Stimulated activated CD8-positive, alpha-beta memory T cell treated with anti-CD3 and anti-CD28 coated beads, Interleukin-7, amount 100 ng/mL, for 24 hours (primary cell): Measurements from ENCODE around the gene GLCE.
"Not testable (repeated sequence)": the region's sequence is repeated elsewhere in the genome, so short reads cannot be mapped to it uniquely, and the experiment has no call there.

Source experiments
- DNase-seq: peaks from one replicate; pipeline ENCODE4 v3.0.0-alpha.2; 2020; ENCODE audit warnings: low read depth

Gene GLCE

GRCh38 chr15:69135499-69135898 is 24.9 kb upstream of the GLCE start:
- DNase-seq: no peak

DNA sequence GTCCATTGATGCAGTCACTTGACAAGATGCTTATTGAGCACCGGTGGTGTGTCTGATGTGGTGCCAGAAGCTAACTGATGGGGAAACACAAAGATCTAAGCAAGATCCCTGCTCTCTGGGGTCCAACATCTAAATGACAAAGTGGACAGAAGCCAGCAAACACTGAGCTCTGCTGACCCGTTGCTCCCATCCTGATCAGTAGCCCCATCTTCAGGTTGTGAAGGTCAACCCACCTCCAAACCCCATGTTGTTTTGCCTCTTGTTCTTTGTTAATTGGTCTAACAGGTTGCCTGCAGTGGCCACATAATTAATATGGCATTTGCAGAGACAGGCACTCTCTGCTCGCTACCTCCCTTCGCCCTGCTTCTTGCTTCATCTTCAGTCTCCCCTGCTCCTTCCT is 21.5 kb upstream of the GLCE start:
- no peak for DNase-seq

- no peak for DNase-seq
Observed at GRCh38 chr15:69140306-69140705, 20.1 kb upstream of the GLCE start.

GRCh38 chr15:69141286-69141701 is 19.1 kb upstream of the GLCE start:
- no peak for DNase-seq

DNA sequence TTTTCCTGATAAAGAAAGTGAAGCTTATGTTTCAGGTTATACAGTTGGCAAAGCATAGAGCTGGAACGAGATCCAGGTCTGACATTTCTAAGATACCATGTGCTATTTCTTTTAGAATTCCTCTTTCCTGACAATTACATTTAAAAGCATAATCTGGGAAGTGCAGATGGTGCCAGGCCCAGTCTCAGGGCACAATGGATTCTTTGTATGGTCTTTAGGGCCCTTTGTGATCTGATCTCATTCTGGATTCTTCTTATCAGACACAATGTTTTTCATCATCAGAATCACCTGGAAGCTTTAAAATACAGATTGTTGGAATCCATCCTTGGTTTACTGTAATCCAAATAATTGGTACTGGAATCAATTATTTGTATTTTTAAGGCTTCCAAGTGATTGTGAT is 18.6 kb upstream of the GLCE start:
- no peak for DNase-seq

DNA sequence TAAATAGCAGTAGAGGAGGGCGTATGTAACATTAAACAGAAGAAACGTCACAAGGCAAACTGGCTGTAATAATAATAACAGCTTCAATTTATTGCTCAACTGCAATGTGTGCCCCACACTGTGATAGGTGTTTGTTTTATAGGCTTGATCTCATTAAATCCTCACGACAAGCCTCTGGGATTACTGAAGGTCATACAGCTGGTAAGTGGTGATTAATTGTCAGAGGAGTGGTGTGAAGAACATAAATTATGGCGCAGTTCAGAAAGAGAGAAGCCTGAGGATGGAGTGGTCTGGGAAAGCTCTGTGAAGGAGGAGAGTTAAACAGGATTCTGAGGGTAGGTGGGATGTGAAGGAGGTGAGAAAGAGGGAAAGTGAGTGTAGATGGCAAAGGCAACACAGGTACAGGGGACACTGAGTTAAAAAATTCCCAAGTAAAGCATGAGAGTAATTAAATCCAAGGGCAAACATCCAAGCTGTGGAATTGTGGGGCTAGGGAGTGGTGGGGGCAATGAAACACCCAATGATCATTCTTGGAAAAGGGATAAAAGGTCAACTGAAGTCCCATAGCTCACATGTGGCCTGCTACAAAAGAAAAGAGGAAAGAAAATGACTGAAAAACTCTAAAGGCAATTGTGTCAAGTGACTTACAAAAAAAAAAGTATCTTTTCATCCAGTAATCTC is 16.5 kb upstream of the GLCE start:
- no peak for DNase-seq

DNA sequence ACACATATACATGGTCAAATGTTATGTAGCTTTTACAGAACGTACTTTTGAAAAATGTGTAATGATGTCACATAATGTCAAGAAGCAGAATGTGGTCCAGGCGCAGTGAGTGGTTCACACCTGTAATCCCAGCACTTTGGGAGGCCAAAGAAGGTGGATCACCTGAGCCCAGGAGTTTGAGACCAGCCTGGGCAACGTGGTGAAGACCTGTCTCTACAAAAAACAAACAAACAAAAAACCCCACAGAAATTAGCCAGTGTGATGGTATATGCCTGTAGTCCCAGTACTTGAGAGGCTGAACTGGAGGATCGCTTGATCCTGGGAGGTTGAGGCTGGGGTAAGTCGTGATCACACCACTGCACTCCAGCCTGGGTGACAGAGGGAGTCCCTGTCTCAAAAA is 15.9 kb upstream of the GLCE start:
- DNase-seq: no peak

- DNase-seq: no peak
Observed at GRCh38 chr15:69145149-69145693, 15.2 kb upstream of the GLCE start.

GRCh38 chr15:69145694-69146492 is 14.5 kb upstream of the GLCE start:
- DNase-seq: no peak

DNA sequence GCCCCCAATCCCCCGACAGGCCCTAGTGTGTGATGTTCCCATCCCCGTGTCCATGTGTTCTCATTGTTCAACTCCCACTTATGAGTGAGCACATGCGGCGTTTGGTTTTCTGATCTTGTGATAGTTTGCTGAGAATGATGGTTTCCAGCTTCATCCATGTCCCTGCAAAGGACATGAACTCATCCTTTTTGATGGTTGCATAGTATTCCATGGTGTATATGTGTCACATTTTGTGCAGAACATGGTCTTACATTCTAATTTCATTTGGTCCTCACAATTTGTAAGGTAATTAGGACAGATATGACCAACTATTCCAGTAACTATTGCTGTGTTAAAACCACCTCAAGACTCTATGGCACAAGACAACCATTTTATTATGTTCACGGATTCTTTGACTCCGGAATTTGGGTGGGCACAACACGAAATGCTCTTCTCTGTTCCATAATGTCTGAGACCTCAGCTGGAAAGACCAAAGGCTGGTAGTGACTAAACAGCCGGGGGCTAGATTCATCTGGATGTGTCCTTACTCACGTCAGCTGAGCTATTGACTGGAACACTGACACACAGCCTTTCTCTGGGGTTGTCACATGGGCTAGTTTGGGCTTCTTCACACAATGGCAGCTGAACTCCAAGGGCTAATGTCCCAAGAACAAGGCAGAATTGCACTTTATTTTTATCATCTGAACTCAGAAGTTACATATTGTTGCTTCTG is 13.6 kb upstream of the GLCE start:
- DNase-seq: no peak

GRCh38 chr15:69148465-69148864 is 12.0 kb upstream of the GLCE start:
- no peak for DNase-seq

DNA sequence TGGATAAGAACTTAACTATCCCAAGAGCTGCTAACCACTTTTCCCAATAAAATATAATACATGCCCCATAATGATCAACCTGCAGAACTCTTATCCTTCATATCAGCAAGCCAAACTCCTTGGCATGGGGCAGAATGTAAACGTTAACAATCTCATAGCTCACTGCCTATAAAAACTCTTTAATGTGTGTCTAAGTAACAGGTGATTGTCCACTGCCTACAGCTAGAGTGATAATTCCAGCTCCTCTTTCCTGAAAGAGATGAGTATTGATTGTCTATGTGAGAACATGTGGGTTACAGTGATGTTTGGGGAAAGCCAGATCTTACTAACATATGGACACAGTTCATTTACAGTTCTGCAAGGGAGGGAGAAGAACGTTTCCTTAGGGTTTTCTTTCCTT is 11.3 kb upstream of the GLCE start:
- DNase-seq: no peak

GRCh38 chr15:69149803-69150202 is 10.6 kb upstream of the GLCE start:
- no peak for DNase-seq

- DNase-seq: no peak
Observed at GRCh38 chr15:69150336-69150735, 10.1 kb upstream of the GLCE start.

- DNase-seq: no peak
Observed at GRCh38 chr15:69150841-69151240, 9.6 kb upstream of the GLCE start.

GRCh38 chr15:69153046-69153445 is 7.4 kb upstream of the GLCE start:
- no peak for DNase-seq

- DNase-seq: not testable (repeated sequence)
Observed at GRCh38 chr15:69153587-69153986, 6.8 kb upstream of the GLCE start.

DNA sequence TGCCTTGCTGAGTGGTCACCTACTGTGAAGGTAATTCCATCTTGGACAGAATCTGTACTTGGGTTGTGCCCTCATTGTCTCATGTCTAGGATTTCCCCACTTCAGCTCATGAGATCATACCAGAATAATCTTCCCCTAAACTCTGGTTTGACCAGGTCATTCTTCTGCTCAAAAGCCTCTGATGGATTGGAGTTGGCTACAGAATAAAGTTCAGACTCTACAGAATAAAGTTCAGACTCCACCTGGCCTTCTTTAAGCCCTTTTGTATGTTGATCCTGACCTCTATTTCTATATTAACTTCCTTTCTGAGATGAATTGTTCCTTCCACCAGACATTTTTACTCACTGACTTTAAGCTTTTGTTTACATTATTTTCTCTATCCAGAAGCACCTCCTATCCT is 6.4 kb upstream of the GLCE start:
- DNase-seq: no peak

- DNase-seq: no peak
Observed at GRCh38 chr15:69154684-69155083, 5.8 kb upstream of the GLCE start.

GRCh38 chr15:69156736-69157381 is 3.6 kb upstream of the GLCE start:
- no peak for DNase-seq

GRCh38 chr15:69158201-69158842 is 2.1 kb upstream of the GLCE start:
- DNase-seq: no peak

- no peak for DNase-seq
Observed at GRCh38 chr15:69158843-69159240, 1.6 kb upstream of the GLCE start.
